Esophagus mucosa (tissue), 1 donor: ENCODE results near the gene CCDC102B. TPM values are rescaled to one million over a fixed set of nuclear protein-coding genes. Genes with fewer than 3 reads are reported as not detected.
"Not testable (repeated sequence)": the region's sequence is repeated elsewhere in the genome, so short reads cannot be mapped to it uniquely, and the experiment has no call there.

ENCODE experiments used
- ATAC-seq: fragments of 200-7000 bp; cut with Tn5 transposase; one replicate; pipeline ENCODE4 v1.9.1; 2020
- total RNA-seq: library from RNA; stranded (reverse); gene quantifications from one replicate; pipeline ENCODE4 v1.2.4, GENCODE V29; 2023
- donor health status: DM: yes; HTN: yes; CAD: no.

Gene CCDC102B
- total RNA-seq, 1 donor from 2014 or later: 1.2 TPM

GRCh38 chr18:68984342-68984741 is 186.5 kb downstream of the CCDC102B start:
- ATAC-seq: no peak

GRCh38 chr18:68985172-68985820 is 187.4 kb downstream of the CCDC102B start:
- ATAC-seq: no peak

GRCh38 chr18:68991286-68991685 is 193.4 kb downstream of the CCDC102B start:
- no peak for ATAC-seq

GRCh38 chr18:68992719-68993482 is 195.0 kb downstream of the CCDC102B start:
- no peak for ATAC-seq

GRCh38 chr18:68995675-68996074 is 197.8 kb downstream of the CCDC102B start:
- ATAC-seq: no peak

DNA sequence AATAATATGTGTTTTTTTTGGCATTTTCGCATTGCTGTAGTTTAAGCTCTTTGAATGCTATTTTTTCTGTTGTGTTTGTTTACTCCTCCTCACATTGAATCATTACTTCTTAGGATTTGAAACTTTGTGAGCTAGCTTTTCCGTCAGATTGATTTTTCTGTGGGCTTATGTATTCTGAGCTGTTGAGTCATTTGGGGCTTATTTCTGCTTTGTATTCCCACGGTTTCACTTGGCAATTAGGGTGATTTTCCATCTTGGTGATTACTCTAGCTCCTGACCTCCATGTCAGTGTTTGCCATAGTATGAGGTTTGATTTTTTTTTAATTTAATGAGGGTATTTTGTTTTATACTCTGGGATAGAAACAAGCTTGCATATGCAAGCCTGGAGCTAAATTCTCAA is 200.0 kb downstream of the CCDC102B start:
- ATAC-seq: no peak

DNA sequence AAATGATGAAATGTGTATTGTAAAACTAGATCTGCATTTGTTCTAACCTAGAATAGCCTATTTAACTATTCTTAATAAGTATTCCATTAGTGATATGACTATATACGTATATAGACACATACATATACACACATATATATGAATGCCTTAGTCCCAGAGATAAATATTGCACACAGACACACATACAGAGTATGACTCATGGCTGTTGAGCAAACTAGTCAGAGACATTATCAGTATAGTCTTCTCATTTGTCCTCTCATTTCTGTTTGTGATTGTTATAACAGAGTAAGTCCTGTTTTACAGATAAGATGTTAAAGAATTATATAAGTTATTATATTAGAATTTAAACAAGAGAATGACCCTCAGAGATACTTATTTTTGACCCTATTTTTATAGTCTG is 202.5 kb downstream of the CCDC102B start:
- no peak for ATAC-seq

GRCh38 chr18:69002233-69002632 is 204.4 kb downstream of the CCDC102B start:
- ATAC-seq: no peak

DNA sequence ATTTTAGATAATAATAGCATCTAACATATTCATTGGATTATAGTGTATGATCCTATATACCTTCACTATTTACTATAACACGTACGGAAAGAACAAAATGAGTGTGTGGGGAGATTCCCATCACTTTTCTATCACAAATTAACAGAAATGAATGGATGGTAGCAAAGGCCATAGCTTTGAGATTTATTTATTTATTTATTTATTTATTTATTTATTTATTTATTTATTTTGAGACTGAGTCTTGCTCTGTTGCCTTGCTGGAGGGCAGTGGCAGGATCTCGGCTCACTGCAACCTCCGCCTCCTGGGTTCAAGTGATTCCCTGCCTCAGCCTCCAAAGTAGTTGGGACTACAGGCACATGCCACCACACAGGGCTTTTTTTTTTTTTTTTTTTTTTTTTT is 208.3 kb downstream of the CCDC102B start:
- not testable (repeated sequence) for ATAC-seq

- ATAC-seq: no peak
These were observed 210.7 kb downstream of the CCDC102B start for GRCh38 chr18:69008538-69008937.

DNA sequence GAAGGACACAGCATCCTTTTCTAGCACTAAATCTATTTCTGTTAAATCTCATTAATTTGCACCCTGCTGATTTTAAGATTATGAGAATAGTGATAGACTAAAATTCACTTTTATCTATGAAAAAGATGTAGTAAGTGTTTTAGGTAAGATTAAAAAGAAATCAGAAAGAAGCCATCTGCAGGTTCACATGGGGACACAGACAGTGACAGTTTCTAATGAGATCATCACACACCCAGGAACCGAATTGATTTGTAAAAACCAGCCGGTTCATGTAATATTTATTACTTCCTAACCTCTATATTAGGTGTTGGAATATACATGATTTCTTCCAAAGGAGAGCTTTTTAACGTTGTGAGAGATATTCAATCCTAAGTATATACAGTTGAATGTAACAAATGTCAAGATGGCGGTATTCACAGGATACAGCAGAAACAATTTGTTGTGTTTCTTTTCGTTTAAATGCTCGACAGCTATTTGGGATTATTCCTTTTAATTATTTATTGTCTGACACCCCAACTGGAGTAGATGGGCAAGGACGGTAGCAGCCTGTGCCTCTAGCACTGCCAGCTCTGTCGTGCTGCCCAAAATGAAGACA is 223.4 kb downstream of the CCDC102B start:
- no peak for ATAC-seq

DNA sequence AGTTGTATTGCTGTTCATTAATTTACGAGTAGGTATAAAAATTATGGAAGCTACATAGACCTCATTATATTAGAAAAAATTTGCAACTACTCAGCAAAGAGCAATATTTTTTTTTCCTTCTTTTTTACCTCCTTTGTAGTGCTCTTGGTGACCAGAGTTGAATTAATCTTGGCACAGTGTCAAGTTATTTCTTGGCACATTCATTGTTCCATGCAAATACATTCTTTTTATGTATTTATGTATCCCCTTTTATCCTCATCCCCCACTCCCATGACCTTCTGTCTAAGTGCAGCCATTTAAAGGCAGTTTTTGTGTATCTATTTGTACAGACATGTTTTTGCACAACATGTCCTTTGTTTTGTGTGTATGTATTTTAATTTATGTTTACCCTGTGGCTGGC is 224.5 kb downstream of the CCDC102B start:
- ATAC-seq: no peak

DNA sequence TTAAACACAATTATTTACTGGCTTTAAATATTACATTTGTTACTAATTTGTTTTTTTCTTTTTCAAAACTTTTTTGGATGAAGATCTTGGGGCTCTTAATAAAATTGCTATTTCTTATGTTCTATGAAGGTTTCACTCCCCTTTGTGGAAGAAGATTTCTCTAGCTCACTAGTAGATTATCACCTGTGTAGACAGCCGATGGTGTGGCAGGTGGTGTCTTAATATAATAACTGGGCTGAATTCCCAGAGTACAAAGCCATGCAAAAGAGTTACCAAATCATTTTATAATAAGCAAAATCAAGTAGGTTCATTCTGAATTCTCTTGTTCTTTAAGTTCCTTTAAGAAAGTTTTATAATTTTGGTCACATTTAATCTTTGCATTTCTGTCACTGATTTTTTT is 233.7 kb downstream of the CCDC102B start:
- no peak for ATAC-seq

DNA sequence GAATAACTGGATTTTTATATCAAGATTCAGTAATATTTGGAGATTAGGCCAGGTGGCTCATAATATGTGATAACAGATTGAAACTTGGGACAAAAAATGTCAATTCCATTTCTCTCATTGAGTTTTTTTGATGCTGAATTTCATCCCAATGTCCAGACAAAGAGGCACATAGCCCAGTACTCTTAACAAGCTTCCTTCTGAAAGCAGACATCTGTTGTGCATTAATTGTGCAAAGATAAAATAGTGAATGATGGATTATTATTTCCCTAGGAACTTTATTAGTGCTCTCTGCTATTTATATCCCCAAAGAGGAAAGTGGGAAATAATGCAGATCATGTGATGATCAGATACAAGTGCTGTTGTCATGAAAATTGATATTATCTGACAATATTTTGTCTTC is 234.1 kb downstream of the CCDC102B start:
- no peak for ATAC-seq

DNA sequence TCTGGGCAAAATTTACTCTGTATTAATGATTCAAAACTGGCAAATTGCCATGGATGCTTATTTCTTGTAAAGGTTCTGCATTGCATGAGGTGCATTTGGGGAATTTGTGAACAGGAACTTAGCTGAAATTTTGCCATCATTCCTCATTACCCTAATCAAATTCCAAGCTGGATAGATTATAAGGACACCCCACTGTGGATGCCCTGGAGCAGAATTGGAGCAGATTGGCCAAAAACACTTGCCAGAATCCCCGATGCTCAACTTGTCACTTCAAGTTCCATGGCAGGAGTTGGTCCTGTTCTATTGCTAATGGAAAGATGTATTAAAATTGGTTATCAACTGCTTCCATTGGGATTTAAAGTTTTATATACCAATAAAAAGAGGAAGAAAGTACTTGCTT is 237.9 kb downstream of the CCDC102B start:
- ATAC-seq: no peak

DNA sequence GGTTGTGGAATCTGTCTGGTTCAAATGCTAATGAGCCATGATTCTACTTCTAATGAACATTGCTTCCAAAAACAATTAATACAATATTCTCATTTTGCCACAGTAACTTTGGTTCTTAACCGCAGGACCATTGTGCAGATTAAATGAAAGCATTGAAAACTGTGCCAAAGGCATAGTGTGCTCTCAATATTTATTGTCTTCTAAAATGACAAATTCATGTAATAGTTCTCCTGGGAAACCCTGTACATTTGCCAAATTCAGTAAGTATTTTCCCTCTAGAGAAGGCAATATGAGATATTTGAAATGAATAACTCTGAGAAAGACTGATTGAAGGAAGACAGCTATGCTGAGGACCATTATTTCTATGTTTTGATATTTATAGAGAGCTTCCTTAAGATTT is 246.3 kb downstream of the CCDC102B start:
- ATAC-seq: no peak

GRCh38 chr18:69064063-69064462 is 266.2 kb downstream of the CCDC102B start:
- no peak for ATAC-seq

DNA sequence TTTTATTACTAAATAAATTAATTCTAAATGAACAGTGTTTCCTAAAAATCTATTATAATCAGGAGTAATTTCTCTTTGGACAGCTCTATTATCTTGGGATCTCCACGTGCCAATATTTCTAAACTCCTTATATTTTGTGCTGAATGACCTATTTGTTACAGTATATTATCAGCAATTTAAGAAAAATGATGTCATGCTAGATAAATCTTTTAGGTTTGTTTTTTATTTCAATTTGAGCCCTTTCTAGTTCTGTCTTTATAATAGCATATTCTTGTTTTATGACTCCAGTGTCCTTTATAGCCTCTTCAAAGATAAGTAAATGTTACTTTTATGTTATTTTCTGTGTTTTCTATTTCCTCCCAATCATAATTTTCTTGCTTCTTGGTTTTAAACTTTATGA is 269.2 kb downstream of the CCDC102B start:
- no peak for ATAC-seq

DNA sequence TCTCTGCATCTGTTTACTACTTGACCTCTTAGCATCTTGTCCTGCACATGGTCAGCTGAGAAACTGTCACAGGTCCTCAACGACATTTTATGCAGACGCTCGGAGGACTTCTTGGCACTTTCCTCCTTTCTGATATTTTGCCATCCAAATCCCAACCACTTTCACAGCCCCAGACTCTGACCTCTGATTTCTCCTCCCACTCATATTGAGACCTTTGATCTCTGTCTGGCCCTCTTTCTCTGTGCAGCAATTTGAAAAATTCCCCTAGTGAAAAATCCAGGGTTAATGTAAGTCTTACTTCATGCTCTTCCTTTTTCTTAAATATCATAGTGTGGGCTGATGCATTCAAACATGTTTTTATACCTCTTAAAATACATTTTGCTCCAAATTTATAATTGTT is 273.8 kb downstream of the CCDC102B start:
- ATAC-seq: no peak

DNA sequence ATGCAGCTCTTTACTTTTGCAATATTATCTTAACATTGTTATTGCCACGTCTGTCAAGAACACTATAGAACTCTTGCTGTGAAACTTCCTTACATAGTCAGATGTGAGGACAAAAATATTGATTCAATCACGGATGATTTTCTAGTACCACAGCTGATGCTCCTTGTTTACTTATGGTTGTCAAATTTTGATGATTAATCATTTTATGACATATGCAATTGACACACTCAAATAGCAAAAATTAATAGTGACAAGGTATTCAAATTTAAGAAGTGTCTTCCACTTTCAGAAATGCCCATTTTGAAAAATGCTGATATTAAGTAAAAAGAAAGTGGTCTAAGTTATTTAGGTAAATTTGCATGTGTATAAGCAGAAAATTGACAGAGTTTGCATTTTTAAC is 284.0 kb downstream of the CCDC102B start:
- no peak for ATAC-seq

DNA sequence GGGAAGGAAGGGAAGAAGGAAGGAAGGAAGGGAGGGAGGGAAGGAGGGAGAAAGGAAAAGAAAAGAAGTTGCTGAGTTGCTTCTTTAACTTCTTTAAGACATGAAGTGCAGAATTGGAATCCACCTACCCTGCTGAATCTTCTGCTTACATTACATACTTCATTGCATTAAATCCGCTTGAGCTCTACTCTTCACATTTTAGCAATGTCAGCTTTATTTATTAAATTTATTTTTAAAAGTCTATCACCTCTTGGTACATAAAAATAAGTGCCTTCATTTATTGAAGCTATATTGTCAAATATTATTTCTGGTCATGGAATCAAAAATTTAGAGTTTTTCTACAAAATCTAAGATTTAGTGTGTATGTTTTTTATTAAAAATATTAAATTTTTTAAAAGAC is 284.6 kb downstream of the CCDC102B start:
- ATAC-seq: no peak

DNA sequence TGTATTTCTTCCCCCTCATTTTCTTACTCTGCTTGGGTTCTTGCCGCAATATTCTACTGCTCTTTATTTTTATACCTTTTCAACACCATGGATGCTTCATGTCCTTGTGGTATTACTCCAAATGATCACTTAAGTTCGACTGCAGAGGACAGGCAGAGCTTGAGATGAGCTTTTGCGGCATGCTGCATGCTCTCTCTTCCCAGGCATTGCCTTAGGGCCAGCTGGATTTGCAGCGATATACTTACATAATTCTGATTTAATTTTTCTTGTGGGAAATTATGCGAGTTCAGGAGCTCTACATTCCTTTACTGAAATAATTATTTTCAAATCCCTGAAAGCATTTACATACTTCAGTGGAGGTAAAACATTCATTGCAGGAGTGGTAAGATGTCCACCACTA is 288.1 kb downstream of the CCDC102B start:
- no peak for ATAC-seq

- no peak for ATAC-seq
These were observed 291.1 kb downstream of the CCDC102B start for GRCh38 chr18:69088973-69089372.

GRCh38 chr18:69097349-69097748 is 299.5 kb downstream of the CCDC102B start:
- no peak for ATAC-seq
